RKO (cell line): ENCODE measurements around the gene PCYT2.
"Not testable (repeated sequence)": the region's sequence is repeated elsewhere in the genome, so short reads cannot be mapped to it uniquely, and the experiment has no call there.

ENCODE experiments used
- DNase-seq: peaks from one replicate; pipeline ENCODE4 v3.0.0-alpha.2; 2016; ENCODE audit warnings: low spot score

Gene PCYT2

DNA sequence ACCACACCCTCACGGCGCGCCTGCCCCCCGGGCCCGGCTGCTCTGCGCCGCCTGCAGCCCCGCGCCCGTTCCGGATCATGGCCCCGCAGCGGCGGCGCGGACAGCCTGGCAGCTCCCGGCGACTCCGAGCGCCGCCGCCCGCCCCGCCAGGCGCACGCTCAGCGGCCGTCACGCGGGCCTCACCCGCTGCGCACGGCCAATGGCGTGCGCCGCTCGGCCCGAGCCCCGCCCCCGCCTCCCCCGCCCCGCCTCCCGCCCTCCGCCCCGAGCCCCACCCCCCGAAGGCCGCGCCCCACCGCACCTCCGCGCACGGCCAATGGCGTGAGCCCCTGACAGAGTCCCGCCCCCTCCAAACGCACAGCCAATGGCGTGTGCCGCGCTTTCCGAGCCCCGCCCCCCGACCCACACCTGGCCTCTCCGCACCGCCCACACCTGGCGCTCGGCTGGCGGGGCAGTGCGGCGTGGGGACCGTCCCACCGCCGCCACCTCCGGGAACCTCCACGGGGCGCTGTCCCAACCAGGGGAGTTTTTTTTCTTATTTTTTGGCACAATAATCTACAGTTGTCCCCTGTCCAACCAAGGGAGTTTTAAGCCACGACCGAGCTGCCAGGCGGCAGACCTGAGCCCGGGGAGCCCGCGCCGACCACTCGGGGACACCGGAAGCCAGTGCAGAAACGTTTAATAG lies at the start of gene PCYT2:
Gene PCYT2, minus strand, starts transcription at position 123 of the 685 bp plus-strand sequence. Its CDS starts 44 bp downstream, at position 79.
- peak; percentile 83 for DNase-seq

DNA sequence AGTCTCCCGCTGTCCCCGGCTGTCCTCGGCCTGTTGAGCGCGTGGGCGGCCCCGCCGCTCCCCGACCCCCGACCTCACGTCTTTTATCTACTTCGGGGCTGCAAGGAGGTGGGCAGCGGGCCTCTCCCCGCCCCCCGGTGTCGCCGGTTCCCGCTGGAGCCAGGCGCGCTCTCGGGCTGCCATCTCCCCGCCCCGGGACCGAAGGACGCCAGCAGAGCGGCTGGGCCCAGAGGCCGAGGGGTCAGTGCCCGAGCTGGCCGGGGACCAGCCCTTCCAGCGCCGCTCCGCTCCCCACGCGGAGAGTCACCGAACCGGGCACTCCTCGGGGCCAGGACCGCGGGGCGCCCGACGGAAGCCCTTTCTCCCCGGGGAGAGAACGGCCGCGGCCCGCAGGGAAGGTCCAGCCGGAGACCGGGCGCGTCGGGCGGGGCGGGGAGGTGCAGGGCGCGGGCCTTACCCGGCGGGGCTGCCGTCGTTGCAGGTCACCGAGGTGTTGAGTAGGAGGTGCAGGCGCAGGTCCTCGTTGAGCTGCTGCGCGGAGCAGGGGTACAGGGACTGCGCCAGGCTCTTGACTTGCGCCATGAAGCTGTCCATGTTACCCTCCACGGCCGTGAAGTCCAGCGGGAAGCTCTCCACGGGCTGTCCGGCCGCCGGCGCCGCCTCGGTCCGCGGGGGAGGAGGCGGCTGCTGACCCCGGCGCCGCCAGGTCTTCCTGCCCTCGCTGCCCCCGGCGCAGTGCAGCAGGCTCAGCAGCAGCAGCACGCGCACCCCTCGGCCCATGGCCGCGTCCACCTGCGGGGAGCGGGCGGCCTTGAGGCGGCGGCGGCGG lies 49.1 kb upstream of the PCYT2 start:
- no peak for DNase-seq

DNA sequence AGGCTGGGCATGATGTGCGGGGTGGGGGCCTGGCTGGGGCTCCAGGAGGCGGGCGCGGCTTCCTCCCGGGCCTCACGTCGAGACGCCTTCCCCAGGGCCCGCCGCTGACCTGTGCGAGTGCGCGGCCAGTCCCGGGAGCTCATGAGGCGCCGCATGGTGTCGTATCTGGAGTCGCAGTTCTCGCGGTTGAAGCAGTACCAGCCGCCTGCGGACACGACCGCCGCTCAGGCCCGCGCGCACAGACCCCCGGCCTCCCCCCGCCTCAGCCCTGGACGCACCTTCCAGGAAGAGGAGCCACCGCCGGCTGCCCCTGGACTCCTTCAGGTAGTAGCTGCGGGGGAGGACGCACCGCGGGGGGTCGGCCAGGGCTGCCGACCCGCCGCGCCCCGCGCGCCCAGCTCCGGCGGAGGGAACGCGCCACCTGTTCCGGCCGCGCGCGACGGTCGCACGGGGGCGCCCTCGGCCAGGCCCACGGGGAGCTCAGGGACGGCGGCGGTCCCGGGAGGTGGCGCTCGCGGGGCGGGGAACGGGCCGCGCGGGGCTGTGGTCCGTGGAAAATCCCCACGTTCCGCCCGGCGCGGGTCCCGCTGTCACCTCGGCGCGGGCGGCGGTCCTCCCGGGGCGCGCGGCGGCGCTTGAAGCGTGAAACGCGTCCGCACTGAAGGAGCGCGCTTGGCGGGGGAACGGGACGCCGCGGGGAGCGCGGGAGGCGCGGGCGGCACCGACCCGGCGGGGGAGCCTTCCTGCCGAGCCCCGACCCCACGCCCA lies 48.3 kb upstream of the PCYT2 start:
- peak; percentile 35 for DNase-seq

- no peak for DNase-seq
These were observed 47.6 kb upstream of the PCYT2 start for GRCh38 chr17:81958633-81959342.

DNA sequence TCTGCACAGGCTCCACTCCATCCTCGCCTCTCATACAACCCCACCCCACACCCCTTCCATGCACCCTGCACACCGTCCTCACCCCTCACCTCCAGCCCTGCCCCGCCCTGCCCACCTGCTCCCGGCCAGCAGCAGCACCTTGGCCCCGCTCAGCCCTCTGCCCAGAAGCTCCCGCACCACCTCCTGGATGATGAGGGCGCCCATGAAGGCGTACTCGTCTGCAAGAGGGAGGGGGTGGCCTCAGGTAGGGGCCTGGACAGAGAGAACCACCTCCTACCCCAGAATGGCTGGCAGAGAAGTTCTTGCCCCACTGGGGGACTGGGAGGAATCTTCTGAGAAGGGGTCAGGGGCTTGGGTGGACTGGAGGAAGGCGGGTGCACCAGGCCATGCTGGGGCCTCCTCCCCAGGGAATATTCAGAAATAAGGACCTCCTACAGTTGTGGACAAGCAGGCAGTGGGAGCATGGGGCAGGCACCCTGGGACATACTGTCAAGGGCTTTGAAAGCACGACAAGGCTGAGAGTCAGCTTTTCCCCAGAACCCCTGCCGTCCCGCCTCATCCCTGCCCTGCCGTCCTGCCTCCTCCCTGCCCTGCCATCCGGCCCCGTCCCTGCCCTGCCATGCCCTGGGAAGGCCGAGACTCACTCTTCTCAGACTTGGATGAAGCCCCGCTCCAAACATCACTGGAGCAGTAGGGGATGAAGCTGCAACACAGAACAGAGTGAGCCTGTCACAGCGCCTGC lies 46.7 kb upstream of the PCYT2 start:
- DNase-seq: no peak

GRCh38 chr17:81956607-81957589 lies 45.7 kb upstream of the PCYT2 start:
- no peak for DNase-seq

DNA sequence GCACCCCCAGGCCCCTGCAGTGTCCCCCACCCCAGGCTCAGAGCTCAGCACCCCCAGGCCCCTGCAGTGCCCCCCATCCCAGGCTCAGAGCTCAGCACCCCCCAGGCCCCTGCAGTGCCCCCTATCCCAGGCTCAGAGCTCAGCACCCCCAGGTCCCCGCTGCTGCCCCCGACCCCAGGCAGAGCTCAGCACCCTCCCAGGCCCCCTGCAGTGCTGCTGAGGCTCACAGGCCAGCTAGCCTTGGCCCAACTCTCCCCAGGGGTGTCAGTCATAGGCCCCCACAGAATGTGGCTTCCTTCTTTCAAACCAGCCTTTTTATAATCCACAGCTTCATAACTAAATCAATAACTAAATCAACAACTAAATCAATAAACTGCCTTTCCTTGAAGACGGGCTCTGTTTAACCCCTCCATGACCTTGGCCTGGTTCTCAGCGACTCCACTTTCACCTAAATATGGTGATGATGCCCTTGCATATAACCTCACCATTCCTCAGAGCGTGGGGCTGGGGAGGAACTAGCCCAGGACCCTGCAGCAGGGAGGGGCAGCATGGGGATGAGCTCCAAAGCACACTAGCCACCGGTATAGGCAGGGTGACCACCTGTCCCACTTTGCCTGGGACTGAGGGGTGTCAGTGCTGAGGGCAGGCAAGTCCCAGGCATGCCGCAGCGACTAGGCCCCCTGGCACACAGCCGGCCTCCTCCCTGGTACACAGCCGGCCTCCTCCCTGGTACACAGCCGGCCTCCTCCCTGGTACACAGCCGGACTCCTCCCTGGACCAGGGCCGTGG lies 44.8 kb upstream of the PCYT2 start:
- no peak for DNase-seq

DNA sequence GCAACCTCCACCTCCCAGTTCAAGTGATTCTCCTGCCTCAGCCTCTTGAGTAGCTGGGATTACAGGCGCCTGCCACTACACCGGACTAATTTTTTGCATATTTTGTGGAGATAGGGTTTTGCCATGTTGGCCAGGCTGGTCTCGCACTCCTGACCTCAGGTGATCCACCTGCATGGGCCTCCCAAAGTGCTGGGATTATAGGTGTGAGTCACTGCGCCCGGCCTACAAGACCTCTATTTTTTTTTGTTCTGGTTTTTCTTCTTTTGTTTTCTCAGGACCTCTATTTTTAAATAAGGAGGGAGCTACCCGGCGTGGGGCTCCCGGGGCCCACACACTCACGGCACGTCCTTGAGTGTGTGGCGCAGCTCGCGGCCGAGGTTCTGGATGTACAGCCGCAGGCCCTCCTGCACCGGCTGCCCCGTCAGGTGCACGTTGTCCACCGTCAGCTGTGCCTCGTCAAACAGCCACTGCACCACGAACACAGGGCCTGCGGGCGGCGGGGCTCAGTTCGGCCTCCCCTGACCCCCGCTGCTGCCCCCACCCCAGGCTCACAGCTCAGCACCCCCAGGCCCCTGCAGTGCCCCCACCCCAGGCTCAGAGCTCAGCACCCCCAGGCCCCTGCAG lies 44.0 kb upstream of the PCYT2 start:
- no peak for DNase-seq

DNA sequence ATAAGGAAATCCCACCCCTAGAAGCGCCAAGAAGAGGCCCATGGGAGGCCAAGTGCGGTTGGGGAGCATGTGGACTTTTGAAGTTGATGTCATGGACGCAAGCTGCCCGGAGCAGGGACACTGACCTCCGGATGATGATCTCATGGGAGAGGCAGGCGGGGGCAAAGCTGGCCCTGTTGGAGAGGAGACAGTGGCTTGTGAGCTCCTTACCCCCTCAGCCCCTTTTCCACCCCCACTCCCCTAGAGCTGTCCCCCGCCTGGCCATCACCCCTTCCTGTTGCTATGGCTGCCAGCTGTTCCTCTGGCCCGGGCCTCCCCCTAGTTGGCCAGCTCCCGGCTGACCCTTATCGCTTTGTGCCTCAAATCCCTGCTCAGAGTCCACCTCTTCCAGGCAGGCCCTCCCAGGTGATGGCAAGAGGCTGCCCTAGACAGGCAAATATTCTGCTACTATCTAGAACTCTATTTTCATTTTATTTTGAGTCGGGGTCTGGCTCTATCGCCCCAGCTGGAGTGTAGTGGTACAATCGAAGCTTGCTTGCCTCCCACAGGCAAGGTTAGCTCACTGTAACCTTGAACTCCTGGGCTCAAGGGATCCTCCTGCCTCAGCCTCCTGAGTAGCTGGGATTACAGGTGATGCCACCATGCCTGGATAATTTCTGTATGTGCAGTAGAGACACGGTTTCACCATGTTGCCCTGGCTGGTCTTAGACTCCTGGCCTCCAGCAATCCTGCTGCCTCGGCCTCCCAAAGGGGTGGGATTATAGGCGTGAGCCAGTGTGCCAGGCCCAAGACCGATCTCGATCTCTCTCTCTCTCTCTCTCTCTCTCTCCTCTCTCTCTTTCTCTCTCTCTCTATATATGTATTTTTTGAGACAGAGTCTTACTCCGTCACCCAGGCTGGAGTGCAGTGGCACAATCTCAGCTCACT lies 43.2 kb upstream of the PCYT2 start:
- DNase-seq: no peak

DNA sequence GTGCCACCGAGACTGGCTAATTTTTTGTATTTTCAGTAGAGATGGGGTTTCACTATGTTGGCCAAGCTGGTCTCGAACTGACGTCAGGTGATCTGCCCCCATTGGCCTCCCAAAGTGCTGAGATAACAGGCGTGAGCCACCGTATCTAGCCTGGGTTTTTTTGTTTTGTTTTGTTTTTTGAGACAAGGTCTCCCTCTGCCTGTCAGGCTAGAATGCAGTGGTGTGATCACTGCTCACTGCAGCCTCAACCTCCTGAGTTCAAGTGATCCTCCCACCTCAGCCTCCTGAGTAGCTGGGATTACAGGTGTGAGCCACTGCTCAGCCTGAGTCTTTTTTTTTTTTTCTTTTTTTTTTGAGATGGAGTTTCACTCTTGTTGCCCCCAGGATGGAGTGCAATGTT lies 42.2 kb upstream of the PCYT2 start:
- DNase-seq: not testable (repeated sequence)

DNA sequence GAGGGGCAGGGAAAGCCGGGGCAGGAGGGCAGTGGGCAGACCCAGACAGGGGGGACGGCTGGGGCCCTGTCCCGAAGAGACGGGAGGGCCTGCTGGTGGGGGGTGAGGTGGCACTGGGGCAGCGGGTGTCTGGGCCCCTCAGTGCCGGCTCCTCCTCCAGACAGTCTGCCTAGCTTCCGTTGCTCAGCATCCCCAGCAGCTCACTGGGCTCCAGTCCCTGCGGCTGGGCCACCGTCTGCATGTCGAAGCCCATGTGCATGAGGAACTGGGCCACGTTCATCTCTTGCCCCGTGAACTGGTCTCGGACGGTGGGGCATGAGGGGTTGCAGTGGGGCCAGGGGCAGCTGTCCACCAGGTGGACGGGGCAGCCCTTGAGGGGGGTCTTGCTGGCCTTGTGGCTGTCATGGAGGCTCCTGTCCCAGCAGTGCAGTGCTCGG lies 41.6 kb upstream of the PCYT2 start:
- no peak for DNase-seq

- no peak for DNase-seq
These were observed 40.8 kb upstream of the PCYT2 start for GRCh38 chr17:81951785-81952684.

DNA sequence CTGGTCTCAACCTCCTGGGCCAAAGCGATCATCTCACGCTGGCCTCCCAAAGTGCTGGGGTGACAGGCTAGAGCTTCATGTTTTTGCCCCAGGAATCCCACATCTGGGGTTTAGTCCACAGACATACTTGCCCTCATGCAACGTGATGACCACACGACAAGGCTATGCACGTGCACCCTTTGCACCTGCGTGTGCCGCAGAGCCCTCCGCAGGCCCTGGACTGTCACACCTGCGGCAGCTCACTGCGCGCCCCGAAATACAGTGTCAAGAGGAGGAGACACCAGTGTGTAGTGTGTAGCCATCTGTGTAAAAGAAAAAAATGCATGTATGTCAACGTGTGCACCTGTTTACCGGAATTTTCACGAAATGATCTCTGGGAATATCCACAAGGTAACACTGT lies 39.3 kb upstream of the PCYT2 start:
- DNase-seq: no peak

DNA sequence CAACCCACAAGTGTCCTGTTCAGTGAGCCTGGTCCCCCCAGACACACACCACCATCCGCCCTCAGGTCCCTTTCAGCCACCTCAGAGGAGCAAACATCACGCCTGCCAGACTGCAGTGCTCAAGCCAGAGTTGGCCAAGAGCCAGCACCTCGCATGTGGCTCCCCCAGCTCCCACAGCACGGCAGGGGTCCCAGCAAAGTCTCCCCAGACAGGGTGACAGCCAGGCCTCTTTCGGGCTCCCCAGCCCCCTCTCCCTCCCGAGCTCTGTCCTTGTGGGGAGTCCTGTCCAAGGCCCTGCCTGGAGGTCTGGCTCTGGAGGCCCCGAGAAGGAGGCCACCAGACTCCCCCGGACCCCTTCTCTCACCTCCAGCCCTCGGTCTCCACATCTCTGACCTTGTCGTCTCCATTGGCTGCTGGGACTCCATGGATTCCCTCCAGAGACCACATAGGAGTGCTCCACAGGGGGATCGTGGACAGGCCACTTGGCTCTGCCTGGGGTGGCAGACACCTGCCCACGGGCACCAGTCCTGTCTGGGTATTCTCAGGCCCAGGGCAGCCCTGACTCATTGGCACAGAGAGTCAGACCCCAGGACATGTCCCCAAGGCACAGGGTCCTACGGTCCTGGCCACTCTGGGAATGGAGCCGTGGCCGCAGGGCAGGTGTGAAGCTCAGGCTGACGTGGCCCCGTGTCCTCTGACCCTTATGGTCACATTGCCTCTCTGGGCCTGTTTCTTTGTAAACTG lies 37.6 kb upstream of the PCYT2 start:
- no peak for DNase-seq

- no peak for DNase-seq
These were observed 36.0 kb upstream of the PCYT2 start, which contains the start of gene MYADML2 for GRCh38 chr17:81947189-81947588. MYADML2 (minus strand) TSS chr17:81947233; CDS start chr17:81941741, 5,492 bp downstream.

GRCh38 chr17:81944858-81945257 lies 33.7 kb upstream of the PCYT2 start:
- DNase-seq: no peak
